ENCODE data around the gene HOXD1. TPM values are rescaled to one million over a fixed set of nuclear protein-coding genes. Genes with fewer than 3 reads are reported as not detected.
A peak's percentile ranks its signal among the peaks of the same experiment; 100 is the strongest.

HOXD1 gene
- total RNA-seq, 1 experiment from 2014 or later: 0.18 TPM

- ChIA-PET CTCF (interaction anchor here (0.7 kb wide), 1 partner anchor 397 kb away, joined by 6 read pairs; no protein-coding TSS in a partner anchor), POLR2A (no interaction called here)
- TF ChIP-seq SIN3A (IDR thresholded peaks at IDR 0.05; ENCODE audit: borderline replicate concordance, insufficient read depth, low read depth, low read length) (no peak), REST (IDR thresholded peaks at IDR 0.05; ENCODE audit: insufficient read depth in 1 of 2, low read depth in 2 of 2, low read length in 1 of 2) (no peak), POLR2AphosphoS5 (IDR thresholded peaks at IDR 0.05; ENCODE audit: low read depth, low read length) (no peak), CTCF (IDR thresholded peaks at IDR 0.05) (no peak), TCF7L2 (IDR thresholded peaks at IDR 0.05; ENCODE audit: low read depth, low read length) (no peak)
- Histone ChIP-seq H3K27ac (ENCODE audit: low read length) (no peak overlapping the region), H3K4me3 (ENCODE audit: low read depth in 2 of 2, low read length in 2 of 2) (peak overlapping the region; percentile 51 to 63), H3K27me3 (ENCODE audit: control insufficient read depth, insufficient read depth, low read length) (peaks cover 2% of the 10 kb centered on the region; the same call in 1 of the 2 replicates), H3K9me3 (ENCODE audit: control insufficient read depth, insufficient read depth, low read depth, low read length) (no peaks in the 10 kb centered on the region), H3K36me3 (ENCODE audit: control insufficient read depth, insufficient read depth, low read length) (no peaks in the 10 kb centered on the region), H3K4me1 (ENCODE audit: control insufficient read depth, insufficient read depth, low read length) (peaks cover 3% of the 10 kb centered on the region; the same call in 1 of the 2 replicates)
- no TSS peak for BruUV-seq (replicated peaks)
- in situ Hi-C loops (cut with HindIII; ENCODE audit: low pct_unique_long_range_greater_than_20kb, low sequenced_read_pairs): no loop called here
- DNase-seq (ENCODE audit: low read depth, low spot score): no peak
- ATAC-seq: peak; percentile 77
- intact Hi-C loops (cut with micrococcal nuclease; ENCODE audit: unreplicated experiment): no loop called here
These were observed 30.8 kb upstream of the HOXD1 start for GRCh38 chr2:176157499-176158185.

GRCh38 chr2:176158186-176158591 lies 30.3 kb upstream of the HOXD1 start:
- ChIA-PET POLR2A (no interaction called here), CTCF (interaction anchor here (0.7 kb wide), 1 partner anchor 396 kb away, joined by 6 read pairs; no protein-coding TSS in a partner anchor)
- in situ Hi-C loops (cut with HindIII; ENCODE audit: low pct_unique_long_range_greater_than_20kb, low sequenced_read_pairs): no loop called here
- intact Hi-C loops (cut with micrococcal nuclease; ENCODE audit: unreplicated experiment): no loop called here
- no peaks in the 10 kb centered on the region for H3K9me3 ChIP-seq (ENCODE audit: control insufficient read depth, insufficient read depth, low read depth, low read length)
- ATAC-seq (0 out of 2 replicates have a peak, but pooled peaks have one; percentile 36), DNase-seq (ENCODE audit: low read depth, low spot score) (no peak)
- no TSS peak for BruUV-seq (replicated peaks)
- no peak for TF ChIP-seq CTCF (IDR thresholded peaks at IDR 0.05)
- no peak for TF ChIP-seq TCF7L2 (IDR thresholded peaks at IDR 0.05; ENCODE audit: low read depth, low read length)
- TF ChIP-seq SIN3A (IDR thresholded peaks at IDR 0.05; ENCODE audit: borderline replicate concordance, insufficient read depth, low read depth, low read length): no peak
- TF ChIP-seq POLR2AphosphoS5 (IDR thresholded peaks at IDR 0.05; ENCODE audit: low read depth, low read length): no peak
- no peak for TF ChIP-seq REST (IDR thresholded peaks at IDR 0.05; ENCODE audit: insufficient read depth in 1 of 2, low read depth in 2 of 2, low read length in 1 of 2)
- peak overlapping the region; percentile 51 to 63; a peak in 3 of 4 replicates for H3K4me3 ChIP-seq (ENCODE audit: low read depth in 2 of 2, low read length in 2 of 2)
- peaks cover 3% of the 10 kb centered on the region; the same call in 1 of the 2 replicates for H3K4me1 ChIP-seq (ENCODE audit: control insufficient read depth, insufficient read depth, low read length)
- no peak overlapping the region for H3K27ac ChIP-seq (ENCODE audit: low read length)
- H3K27me3 ChIP-seq (ENCODE audit: control insufficient read depth, insufficient read depth, low read length): peaks cover 2% of the 10 kb centered on the region; the same call in 1 of the 2 replicates
- no peaks in the 10 kb centered on the region for H3K36me3 ChIP-seq (ENCODE audit: control insufficient read depth, insufficient read depth, low read length)
